CD4-positive, alpha-beta T cell treated with Interferon alpha-2 for 1 hour (primary cell): Measurements from ENCODE around the gene FOCAD.
A peak's percentile ranks its signal among the peaks of the same experiment; 100 is the strongest.
"Not testable (repeated sequence)": the region's sequence is repeated elsewhere in the genome, so short reads cannot be mapped to it uniquely, and the experiment has no call there.

Source experiments
- DNase-seq, 2 donors: peaks; one replicate each; pipeline ENCODE4 v3.0.0-alpha.2; 2020 to 2022

The FOCAD gene

GRCh38 chr9:20884985-20885593, 201.0 kb downstream of the FOCAD start:
- DNase-seq = peak; percentile 47 to 55

DNA sequence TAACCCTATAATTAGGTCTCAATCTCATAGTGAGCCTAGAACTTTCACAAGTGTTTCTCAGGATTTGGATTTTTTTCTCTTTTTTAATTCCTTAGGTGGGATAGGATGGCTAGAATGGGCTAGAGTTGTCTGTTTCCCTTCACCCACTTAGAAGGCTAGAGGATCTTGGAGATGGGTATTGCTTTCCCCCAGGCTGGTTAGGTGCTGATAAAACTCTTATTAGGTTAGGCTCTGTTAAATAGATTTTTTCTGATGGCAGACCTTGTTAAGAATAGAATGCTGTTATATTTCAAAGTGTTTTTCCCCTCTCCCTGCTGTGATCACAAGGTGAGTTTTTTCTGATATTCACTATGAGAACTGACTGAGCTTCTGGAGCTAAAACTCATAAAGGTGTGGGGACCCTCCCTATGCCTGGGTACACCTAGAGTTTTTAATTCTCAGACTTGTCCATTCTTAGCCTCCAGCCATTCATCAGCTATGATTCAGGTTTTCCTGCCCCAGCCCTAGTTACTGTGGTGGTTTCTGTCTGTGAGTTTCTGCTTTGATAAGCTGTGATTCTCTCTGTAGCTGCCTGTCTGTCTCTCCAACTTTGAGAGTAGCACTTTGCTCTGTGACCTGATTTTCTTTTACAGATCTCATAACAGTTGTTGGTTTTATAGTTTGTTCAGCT, 215.0 kb downstream of the FOCAD start:
- no peak for DNase-seq

- no peak for DNase-seq
Measured at GRCh38 chr9:20903212-20903611, 219.2 kb downstream of the FOCAD start.

DNA sequence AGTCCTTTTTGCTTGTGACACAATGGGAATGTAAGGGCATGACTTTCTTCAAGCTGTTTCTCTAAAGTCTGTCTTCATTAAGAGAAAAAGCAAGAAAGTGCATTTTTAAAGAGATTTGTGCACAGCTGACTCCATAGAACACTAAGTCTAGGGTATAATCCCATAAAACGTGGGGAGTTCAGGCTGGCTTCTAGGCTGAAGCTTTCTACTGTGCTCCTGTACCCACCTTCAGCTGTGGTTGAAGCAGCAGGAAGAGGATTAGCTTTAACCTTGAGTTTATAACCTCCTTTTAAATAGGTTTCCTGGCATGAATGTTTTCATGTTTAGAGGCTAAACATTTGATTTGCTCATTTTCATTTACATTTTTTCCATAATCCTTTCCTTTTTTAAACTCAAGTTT, 220.9 kb downstream of the FOCAD start:
- DNase-seq = no peak

GRCh38 chr9:20906326-20906725, 222.3 kb downstream of the FOCAD start:
- DNase-seq = no peak

- no peak for DNase-seq
Measured at GRCh38 chr9:20908461-20908860, 224.4 kb downstream of the FOCAD start.

DNA sequence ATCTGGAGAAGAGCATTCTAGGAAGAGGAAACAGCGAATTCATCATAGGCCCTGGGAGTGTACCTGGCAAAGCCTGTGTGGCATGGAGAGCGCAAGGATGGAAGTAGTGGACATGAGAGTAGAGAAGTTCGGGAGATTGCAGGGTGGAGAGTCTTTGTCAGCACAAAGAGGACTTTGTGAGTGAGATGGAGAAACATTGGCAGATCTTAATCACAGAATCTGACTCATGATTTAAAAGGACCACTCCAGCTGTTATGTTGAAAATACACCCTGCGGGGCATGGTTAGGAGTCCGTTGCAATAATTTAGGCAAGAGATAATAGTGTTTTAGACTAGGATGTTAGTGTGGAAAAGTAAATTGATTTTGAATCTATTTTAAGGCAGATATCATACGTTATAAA, 230.5 kb downstream of the FOCAD start:
- DNase-seq = no peak

GRCh38 chr9:20921362-20921761, 237.3 kb downstream of the FOCAD start:
- no peak for DNase-seq

- no peak for DNase-seq
Measured at GRCh38 chr9:20925256-20926045, 241.4 kb downstream of the FOCAD start.

DNA sequence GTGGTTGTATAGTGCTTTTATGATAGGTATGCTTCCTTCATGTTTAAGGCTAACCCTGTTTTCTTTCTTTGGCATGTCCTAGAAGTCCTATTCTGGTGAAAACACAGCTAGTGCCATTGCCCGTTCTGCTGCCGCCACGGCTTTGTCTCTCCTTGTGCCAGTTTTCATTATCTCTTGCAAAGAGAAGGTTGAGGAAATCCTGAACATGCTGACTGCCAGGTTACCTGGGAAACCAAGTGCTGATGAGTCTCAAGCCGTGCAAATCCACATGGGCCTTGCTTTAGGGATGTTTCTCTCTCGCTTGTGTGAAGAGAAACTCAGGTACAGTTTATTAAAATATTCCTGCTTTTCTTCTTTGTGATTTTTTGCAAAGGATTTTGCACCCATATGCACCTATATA, 245.2 kb downstream of the FOCAD start:
- no peak for DNase-seq

DNA sequence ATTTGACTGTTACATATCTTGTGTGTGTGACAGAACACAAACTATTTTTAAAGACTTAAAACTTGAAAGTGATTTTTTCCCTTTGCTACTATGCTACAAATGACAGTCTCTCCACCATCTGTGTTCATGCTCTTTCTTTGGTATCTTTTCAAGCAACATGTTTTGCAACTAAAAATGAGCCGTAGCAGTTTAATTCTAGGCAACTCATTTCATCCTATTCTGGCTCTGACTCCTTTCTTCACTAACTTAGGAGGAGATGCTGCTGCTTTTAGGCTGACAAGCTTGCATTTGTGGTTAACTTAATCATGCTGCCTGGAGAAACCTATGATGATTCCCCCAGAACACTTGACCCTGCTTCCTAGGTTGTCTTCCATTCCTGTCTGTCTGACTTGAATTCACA, 246.8 kb downstream of the FOCAD start:
- no peak for DNase-seq

DNA sequence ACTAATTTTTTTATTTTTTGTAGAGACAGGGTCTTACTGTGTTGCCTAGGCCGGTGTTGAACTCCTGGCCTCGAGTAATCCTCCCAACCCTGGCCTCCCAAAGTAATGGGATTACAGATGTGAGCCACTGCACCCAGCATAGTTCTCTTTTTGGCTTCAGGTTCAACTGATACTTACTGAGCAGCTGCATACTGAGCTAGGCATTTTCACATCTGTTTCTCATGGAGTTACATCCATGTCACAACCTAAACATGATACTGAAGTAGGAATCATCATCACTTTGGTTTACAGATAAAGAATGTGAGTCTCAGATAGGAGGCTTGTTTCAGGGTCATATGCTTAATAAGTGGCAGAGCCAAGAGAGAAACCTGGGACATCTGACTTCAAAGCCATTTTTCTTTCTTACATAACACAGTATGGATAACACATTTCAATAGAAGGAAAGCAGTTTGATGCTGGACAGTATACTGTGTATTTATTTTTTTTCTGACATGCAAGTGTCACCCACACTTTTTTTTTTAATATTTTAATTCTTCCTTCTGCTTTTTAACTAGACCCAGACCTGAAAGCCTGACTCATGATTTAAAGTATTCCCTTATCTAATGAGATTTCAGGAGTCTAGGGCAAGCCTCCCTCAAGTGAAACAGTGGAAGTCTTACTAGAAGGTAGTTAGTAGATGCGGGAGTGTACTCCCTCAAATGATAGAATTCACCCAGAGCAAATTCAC, 256.6 kb downstream of the FOCAD start:
- no peak for DNase-seq

- DNase-seq = peak; percentile 54 to 80
Measured at GRCh38 chr9:20941174-20941690, 257.2 kb downstream of the FOCAD start.

DNA sequence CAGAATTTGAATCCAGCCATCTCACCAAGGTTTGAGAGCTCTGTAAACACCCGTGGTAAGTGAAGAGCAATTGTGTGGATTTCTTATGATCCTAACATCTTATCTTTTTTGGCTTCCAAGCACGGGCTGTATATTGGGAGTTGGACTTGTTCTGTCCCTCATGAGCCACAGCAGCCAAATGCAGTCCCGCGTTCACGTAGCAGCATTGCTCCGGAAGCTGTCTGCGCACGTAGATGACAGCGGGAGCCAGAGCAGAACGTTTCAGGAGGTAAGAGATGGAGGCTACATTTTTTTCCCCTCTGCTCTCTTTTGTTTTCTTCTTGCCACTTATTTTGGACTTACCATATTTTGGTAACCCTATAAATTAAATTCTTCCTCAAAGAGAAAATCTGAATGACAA, 260.4 kb downstream of the FOCAD start:
- no peak for DNase-seq

DNA sequence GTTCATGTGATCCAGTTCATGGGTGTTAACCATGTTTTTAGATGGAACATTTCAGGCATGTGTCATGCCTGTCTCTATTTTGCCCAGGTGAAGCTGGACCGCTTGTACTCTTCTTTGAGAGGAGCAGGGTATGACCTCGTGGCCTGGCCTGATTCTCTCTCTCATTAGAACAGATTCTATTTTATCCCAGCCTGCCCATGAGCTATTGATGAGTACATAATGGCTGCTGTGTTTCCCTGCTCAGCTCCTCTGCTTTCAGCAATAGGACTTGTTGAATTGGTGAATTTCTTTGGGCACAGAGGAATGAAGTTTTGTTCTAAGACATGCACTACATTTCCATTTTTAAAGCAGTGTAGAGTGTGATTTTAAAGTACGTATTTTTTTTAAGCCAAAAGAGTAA, 261.2 kb downstream of the FOCAD start:
- no peak for DNase-seq

DNA sequence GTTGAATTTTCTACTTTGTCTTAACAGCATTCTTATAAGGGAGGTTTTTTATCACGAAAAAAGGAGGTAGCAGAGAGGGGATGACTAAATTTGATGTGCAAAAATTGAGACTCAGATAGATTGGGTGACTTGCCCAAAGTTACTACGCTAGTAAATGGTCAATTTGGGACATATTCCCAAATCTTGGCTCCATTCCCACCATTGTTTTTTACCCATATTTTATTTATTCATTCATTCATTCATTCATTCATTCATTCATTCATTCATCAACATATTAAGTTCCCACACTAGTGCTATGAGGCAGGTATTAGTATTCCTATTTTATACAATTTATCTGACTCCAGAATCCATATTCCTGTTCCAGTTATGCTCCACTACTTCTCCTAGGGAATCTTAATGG, 261.8 kb downstream of the FOCAD start:
- no peak for DNase-seq

- DNase-seq = no peak
Measured at GRCh38 chr9:20948703-20949102, 264.6 kb downstream of the FOCAD start.

- DNase-seq = no peak
Measured at GRCh38 chr9:20950707-20951106, 266.6 kb downstream of the FOCAD start.

- no peak for DNase-seq
Measured at GRCh38 chr9:20962536-20963225, 278.6 kb downstream of the FOCAD start.

- DNase-seq = no peak
Measured at GRCh38 chr9:20972684-20973083, 288.6 kb downstream of the FOCAD start.

DNA sequence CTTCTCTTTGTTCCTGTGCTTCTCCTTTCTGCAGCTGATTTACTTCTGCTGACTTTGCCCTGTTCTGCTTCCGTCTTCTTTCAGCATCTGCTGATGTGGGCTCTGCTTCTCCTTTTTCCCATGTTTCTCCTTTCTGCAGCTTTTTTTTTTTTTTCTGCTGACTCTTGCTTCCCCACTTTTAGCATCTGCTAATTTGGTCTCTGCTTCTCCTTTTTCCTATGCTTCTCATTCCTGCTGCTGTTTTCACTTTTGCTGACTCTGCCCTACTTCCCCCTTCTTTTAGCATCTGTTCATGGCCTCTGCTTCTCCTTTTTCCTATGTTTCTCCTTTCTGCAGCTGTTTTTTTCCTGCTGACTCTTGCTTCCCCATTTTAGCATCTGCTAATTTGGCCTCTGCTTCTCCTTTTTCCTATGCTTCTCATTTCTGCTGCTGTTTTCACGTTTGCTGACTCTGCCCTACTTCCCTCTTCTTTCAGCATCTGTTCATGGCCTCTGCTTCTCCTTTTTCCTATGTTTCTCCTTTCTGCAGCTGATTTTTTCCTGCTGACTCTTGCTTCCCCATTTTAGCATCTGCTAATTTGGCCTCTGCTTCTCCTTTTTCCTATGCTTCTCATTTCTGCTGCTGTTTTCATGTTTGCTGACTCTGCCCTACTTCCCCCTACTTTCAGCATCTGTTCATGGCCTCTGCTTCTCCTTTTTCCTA, 289.3 kb downstream of the FOCAD start:
- not testable (repeated sequence) for DNase-seq
